T-cell (primary cell): ENCODE measurements around the gene ENPP1. TPM values are rescaled to one million over a fixed set of nuclear protein-coding genes. Genes with fewer than 3 reads are reported as not detected.

ENCODE experiments used
- ATAC-seq, 4 experiments: fragments of 200-7000 bp in 3 of 4; fragments of 150-1000 bp in 1 of 4; cut with Tn5 transposase; replicated peaks in 1 of 4; 1 replicate in 3 of 4; 2 replicates in 1 of 4; pipeline ENCODE4 v1.10.0; 2021; ENCODE audit warnings: moderate library complexity in 3 of 4, mild to moderate bottlenecking in 2 of 4, moderate number of reproducible peaks in 1 of 4
- CTCF ChIA-PET, 2 donors: fragments of 300-600 bp; sonication (Branson Sonifier 250); formaldehyde crosslinking; loops; one replicate each; lab custom pipeline; 2022; ENCODE audit warnings: antibody characterized with exemption in 2 of 2; lab: Charles Lee
- POLR2A ChIA-PET, 2 donors: fragments of 300-600 bp; sonication (Branson Sonifier 250); formaldehyde crosslinking; loops; one replicate each; lab custom pipeline; 2022; ENCODE audit warnings: antibody characterized with exemption in 2 of 2; lab: Charles Lee
- DNase-seq, 35 experiments: peaks; one replicate each; pipeline versions ENCODE4 v3.0.0 to v3.0.0-alpha.2; 2013 to 2023
- H3K27ac ChIP-seq: one replicate; pipeline ENCODE4 v1.5.1; 2013; ENCODE audit warnings: low read length
- H3K27me3 ChIP-seq, 2 experiments: replicated peaks in 1 of 2; 1 replicate in 1 of 2; 2 replicates in 1 of 2; pipeline versions ENCODE4 v1.6.1 to v1.7.0; 2013; ENCODE audit warnings: low read length in 1 of 2, mixed read lengths in 1 of 2; ENCODE audit not compliant: control insufficient read depth in 2 of 2, insufficient read depth in 2 of 2; ENCODE audit errors: extremely low read depth in 1 of 2
- H3K36me3 ChIP-seq, 2 donors: 1 replicate in 1 of 2; 2 replicates in 1 of 2; pipeline versions ENCODE4 v1.6.1 to v1.7.0; 2013; ENCODE audit warnings: low read length in 1 of 2; ENCODE audit not compliant: control insufficient read depth in 2 of 2, insufficient read depth in 1 of 2; ENCODE audit errors: extremely low read depth in 1 of 2
- H3K4me1 ChIP-seq, 2 experiments: 1 replicate in 1 of 2; 2 replicates in 1 of 2; pipeline versions ENCODE4 v1.6.1 to v1.7.0; 2013; ENCODE audit warnings: low read length in 2 of 2, mixed read lengths in 1 of 2; ENCODE audit not compliant: insufficient read depth in 2 of 2, control insufficient read depth in 1 of 2; ENCODE audit errors: extremely low read depth in 1 of 2
- H3K4me3 ChIP-seq, 2 donors: 1 replicate in 1 of 2; 2 replicates in 1 of 2; pipeline versions ENCODE4 v1.5.1 to v1.7.0; 2013; ENCODE audit warnings: mild to moderate bottlenecking in 2 of 2, low read length in 1 of 2, moderate library complexity in 1 of 2; ENCODE audit not compliant: control insufficient read depth in 1 of 2; ENCODE audit errors: extremely low read depth in 1 of 2
- H3K9me3 ChIP-seq: 2 replicates; pipeline ENCODE4 v1.7.0; 2013
- H3K27ac Mint-ChIP-seq, 2 donors: one replicate each; pipeline ENCODE4 v1.8.0; 2020 to 2021; ENCODE audit warnings: mild to moderate bottlenecking in 2 of 2, mixed read lengths in 2 of 2
- H3K27me3 Mint-ChIP-seq, 2 donors: one replicate each; pipeline ENCODE4 v1.8.0; 2021 to 2022; ENCODE audit warnings: mixed read lengths in 2 of 2
- H3K36me3 Mint-ChIP-seq: one replicate; pipeline ENCODE4 v1.8.0; 2021; ENCODE audit warnings: mixed read lengths
- H3K4me1 Mint-ChIP-seq, 3 donors: one replicate each; pipeline ENCODE4 v1.8.0; 2020 to 2022; ENCODE audit warnings: mixed read lengths in 3 of 3, mild to moderate bottlenecking in 1 of 3
- H3K4me3 Mint-ChIP-seq, 3 donors: one replicate each; pipeline ENCODE4 v1.8.0; 2020 to 2022; ENCODE audit warnings: mild to moderate bottlenecking in 3 of 3, mixed read lengths in 3 of 3, moderate library complexity in 3 of 3
- H3K9me3 Mint-ChIP-seq, 3 donors: one replicate each; pipeline ENCODE4 v1.8.0; 2020 to 2022; ENCODE audit warnings: mixed read lengths in 3 of 3
- WGBS: methylation state at CpG from one replicate; pipeline ENCODE4 v1.1.5; 2013; ENCODE audit warnings: missing lambda C conversion rate; ENCODE audit not compliant: insufficient coverage; 5-methylcytosine and 5-hydroxymethylcytosine counted together
- total RNA-seq, 35 experiments: library from RNA in 6 of 35; stranded (reverse) in 6 of 35; fragments of 120-200 nt in 1 of 35; gene quantifications; one replicate each; pipeline versions ENCODE4 v1.2.1 to v1.2.4 and lab custom pipeline; 2013 to 2026

The ENPP1 gene
- total RNA-seq, 5 donors from 2014 or later (not counting 1 experiment from before 2014, with no cell fraction given), result 0.15 to 0.47 (median 0.35) TPM

DNA sequence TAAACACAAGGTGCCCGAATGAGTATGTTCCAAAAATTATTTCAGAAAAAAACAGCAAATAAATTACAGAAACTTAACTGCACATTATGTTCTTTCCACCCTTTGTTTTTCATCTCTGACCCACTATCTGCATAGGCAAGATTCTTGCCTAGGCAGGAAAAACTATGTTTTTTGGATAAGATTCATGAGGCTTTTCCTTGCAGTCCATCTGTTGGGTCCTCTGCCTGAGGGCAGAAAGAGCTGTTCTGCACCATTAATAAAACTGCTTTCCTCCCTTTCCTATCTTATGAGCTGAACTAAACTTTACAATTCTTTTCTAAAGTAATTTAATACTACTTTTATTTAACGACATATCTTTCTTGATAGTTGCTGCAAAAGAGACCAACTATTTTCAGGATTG lies 21.1 kb downstream of the ENPP1 start:
- H3K9me3 ChIP-seq, result no peaks in the 10 kb centered on the region
- no peaks in the 10 kb centered on the region for H3K4me1 Mint-ChIP-seq
- POLR2A ChIA-PET, result no interaction called here
- H3K4me1 ChIP-seq, result no peaks in the 10 kb centered on the region
- no peak for ATAC-seq
- no peaks in the 10 kb centered on the region for H3K36me3 Mint-ChIP-seq
- DNase-seq, result no peak
- H3K9me3 Mint-ChIP-seq, result no peaks in the 10 kb centered on the region
- no CpG with 5 or more reads among the region's 2 CpGs for WGBS
- H3K4me3 ChIP-seq, result no peak overlapping the region
- peaks cover 2 to 3% of the 10 kb centered on the region in 2 experiments for H3K27me3 ChIP-seq
- no peak overlapping the region for H3K4me3 Mint-ChIP-seq
- H3K27me3 Mint-ChIP-seq, result peaks cover 17 to 20% of the 10 kb centered on the region in 2 donors
- CTCF ChIA-PET, result no interaction called here
- H3K36me3 ChIP-seq, result no peaks in the 10 kb centered on the region
- H3K27ac Mint-ChIP-seq, result no peak overlapping the region
- H3K27ac ChIP-seq, result no peak overlapping the region

DNA sequence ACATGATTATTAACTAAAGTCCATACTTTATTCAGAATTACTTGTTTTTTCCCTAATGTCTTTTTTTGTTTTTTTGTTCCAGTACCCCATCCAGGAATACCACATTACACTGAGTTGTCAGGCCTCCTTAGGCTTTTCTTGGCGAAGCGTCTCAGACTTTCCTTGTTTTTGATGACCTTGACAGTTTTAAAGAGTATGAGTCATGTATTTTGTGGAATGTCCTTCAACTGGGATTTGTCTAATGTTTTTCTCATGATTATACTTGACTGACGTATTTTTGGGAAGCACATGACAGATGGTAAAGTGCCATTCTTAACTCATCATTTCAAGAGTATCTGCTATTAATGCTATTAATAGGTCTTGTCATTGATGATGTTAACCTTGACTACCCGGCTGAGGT lies 23.6 kb downstream of the ENPP1 start:
- Histone ChIP-seq H3K27ac (no peak overlapping the region), H3K4me3 (no peak overlapping the region), H3K27me3 (peaks cover 2 to 3% of the 10 kb centered on the region in 2 experiments), H3K36me3 (no peaks in the 10 kb centered on the region), H3K4me1 (no peaks in the 10 kb centered on the region), H3K9me3 (no peaks in the 10 kb centered on the region)
- Mint-ChIP-seq H3K4me1 (no peaks in the 10 kb centered on the region), H3K27me3 (peaks cover 20 to 23% of the 10 kb centered on the region in 2 donors), H3K36me3 (no peaks in the 10 kb centered on the region), H3K4me3 (no peak overlapping the region), H3K27ac (no peak overlapping the region), H3K9me3 (no peaks in the 10 kb centered on the region)
- ATAC-seq, result no peak
- no peak for DNase-seq
- POLR2A ChIA-PET, result no interaction called here
- CTCF ChIA-PET, result no interaction called here
- no CpG with 5 or more reads among the region's 4 CpGs for WGBS

DNA sequence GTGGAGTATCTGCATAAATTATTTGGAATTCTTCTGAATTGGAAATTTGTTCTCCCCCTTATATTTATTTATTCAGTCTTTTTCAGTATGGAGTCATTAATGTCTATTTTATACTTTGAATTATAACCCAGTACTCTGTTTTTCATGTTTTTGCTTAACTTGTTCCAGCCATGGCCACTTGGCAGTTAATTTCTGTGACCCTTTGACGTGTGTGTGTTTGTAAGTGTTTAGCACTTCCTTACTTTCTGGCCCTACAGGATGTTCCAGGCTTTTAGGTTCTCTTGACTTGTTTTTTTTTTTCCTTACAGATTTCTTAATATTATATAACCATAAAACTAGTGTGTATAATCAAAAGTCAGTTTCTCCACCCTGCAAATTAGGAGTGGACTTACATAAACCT lies 24.1 kb downstream of the ENPP1 start:
- POLR2A ChIA-PET, result no interaction called here
- H3K4me1 Mint-ChIP-seq, result no peaks in the 10 kb centered on the region
- H3K27ac Mint-ChIP-seq, result no peak overlapping the region

DNA sequence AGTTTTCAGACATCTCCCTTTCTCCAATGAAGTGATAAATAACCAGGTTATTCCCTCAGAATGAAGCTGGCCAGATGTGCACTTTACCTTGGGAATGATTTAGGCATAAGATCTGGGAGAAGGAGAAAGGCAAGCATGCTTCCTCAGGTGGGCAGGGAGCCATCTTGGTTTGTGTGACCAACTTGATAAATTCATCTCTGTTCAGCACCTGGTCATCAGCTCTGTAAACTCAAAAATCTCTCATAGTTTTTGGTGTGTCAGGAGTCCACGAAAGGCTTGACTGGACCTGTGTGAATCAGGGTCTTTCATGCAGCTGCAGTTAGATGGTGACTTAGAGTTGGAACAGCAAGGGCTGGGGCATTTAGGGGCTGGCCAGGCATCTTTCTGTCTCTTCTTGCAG lies 24.5 kb downstream of the ENPP1 start:
- DNase-seq (no peak), ATAC-seq (no peak)
- no peak overlapping the region for H3K27ac ChIP-seq
- no peaks in the 10 kb centered on the region for H3K4me1 ChIP-seq
- Mint-ChIP-seq H3K27ac (no peak overlapping the region), H3K4me1 (no peaks in the 10 kb centered on the region), H3K36me3 (no peaks in the 10 kb centered on the region), H3K9me3 (no peaks in the 10 kb centered on the region), H3K4me3 (no peak overlapping the region), H3K27me3 (peaks cover 23 to 27% of the 10 kb centered on the region in 2 donors)
- H3K4me3 ChIP-seq, result no peak overlapping the region
- H3K9me3 ChIP-seq, result no peaks in the 10 kb centered on the region
- peaks cover 2 to 3% of the 10 kb centered on the region in 2 experiments for H3K27me3 ChIP-seq
- POLR2A ChIA-PET, result no interaction called here
- CTCF ChIA-PET, result no interaction called here
- 75% methylated on average over 1 of the region's 1 CpG for WGBS
- no peaks in the 10 kb centered on the region for H3K36me3 ChIP-seq

More for the DNA sequence above, 24.1 kb downstream of the ENPP1 start:
- H3K9me3 ChIP-seq, result no peaks in the 10 kb centered on the region
- no peak overlapping the region for H3K27ac ChIP-seq
- DNase-seq (no peak), ATAC-seq (no peak)
- no peaks in the 10 kb centered on the region for H3K9me3 Mint-ChIP-seq
- WGBS, result no CpG with 5 or more reads among the region's 1 CpG
- peaks cover 2 to 3% of the 10 kb centered on the region in 2 experiments for H3K27me3 ChIP-seq
- CTCF ChIA-PET, result no interaction called here
- H3K27me3 Mint-ChIP-seq, result peaks cover 23 to 25% of the 10 kb centered on the region in 2 donors
- no peaks in the 10 kb centered on the region for H3K36me3 Mint-ChIP-seq
- H3K36me3 ChIP-seq, result no peaks in the 10 kb centered on the region
- no peak overlapping the region for H3K4me3 ChIP-seq
- H3K4me3 Mint-ChIP-seq, result no peak overlapping the region
- H3K4me1 ChIP-seq, result no peaks in the 10 kb centered on the region

DNA sequence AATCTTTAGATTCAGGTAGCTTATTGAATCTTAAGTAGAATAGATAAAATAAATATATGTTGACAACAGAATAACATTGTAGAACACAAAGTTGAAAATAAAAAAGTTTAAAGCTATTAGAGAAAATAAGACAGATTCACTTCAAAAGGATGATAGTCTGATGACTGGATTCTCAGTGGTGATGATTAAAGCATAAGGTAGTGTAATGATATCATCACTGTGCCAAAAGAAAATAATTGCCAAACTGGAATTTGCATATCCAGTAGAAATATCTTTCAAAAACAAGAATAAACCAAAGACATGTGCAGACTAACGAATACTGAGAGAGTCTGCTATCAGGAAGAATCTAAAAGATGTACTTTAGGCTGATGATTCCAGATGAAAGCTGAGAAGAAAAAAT lies 30.2 kb downstream of the ENPP1 start:
- Histone ChIP-seq H3K4me3 (no peak overlapping the region), H3K9me3 (no peaks in the 10 kb centered on the region), H3K27ac (no peak overlapping the region), H3K27me3 (no peaks in the 10 kb centered on the region), H3K4me1 (no peaks in the 10 kb centered on the region), H3K36me3 (no peaks in the 10 kb centered on the region)
- POLR2A ChIA-PET, result interaction anchor here in 1 of 2 donors (0.6 kb wide), 2 partner anchors 617 to 1234 kb away, joined by 3 to 4 read pairs; no protein-coding TSS in a partner anchor
- H3K4me3 Mint-ChIP-seq, result no peak overlapping the region
- H3K9me3 Mint-ChIP-seq, result no peaks in the 10 kb centered on the region
- no peak for ATAC-seq
- no peak overlapping the region for H3K27ac Mint-ChIP-seq
- CTCF ChIA-PET, result interaction anchor here (0.7 to 0.8 kb wide), 2 partner anchors 45 to 71 kb away, joined by 3 to 6 read pairs; no protein-coding TSS in a partner anchor
- DNase-seq, result no peak
- H3K36me3 Mint-ChIP-seq, result no peaks in the 10 kb centered on the region
- peaks cover 12 to 23% of the 10 kb centered on the region in 2 donors for H3K27me3 Mint-ChIP-seq
- H3K4me1 Mint-ChIP-seq, result no peaks in the 10 kb centered on the region
- WGBS, result no CpG with 5 or more reads among the region's 1 CpG

DNA sequence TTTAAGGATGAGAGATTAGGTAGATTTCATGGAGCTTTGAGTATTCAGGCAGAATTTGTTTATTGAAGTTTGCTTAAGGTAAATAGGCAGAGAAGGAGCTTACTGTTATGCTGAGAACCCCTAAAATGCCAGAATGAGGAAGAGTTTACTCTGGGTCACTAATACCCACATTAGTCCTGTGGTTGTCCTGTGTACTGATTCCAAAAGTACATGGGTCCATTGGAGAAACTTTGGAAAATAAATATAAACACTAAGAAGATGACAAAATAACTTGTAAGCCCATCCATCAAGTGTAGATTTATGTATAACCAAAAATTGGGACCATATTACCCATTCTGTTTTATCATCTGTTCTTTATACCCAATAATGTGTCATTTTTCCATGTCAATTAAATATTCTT lies 31.6 kb downstream of the ENPP1 start:
- ChIA-PET CTCF (no interaction called here), POLR2A (no interaction called here)
- no peaks in the 10 kb centered on the region for H3K4me1 Mint-ChIP-seq
- H3K9me3 Mint-ChIP-seq, result no peaks in the 10 kb centered on the region
- no peak for ATAC-seq
- no peak overlapping the region for H3K27ac Mint-ChIP-seq
- H3K27me3 ChIP-seq, result no peaks in the 10 kb centered on the region
- no peak for DNase-seq
- no peaks in the 10 kb centered on the region for H3K9me3 ChIP-seq
- peaks cover 11 to 24% of the 10 kb centered on the region in 2 donors for H3K27me3 Mint-ChIP-seq
- H3K27ac ChIP-seq, result no peak overlapping the region
- H3K4me3 ChIP-seq, result no peak overlapping the region
- no peak overlapping the region for H3K4me3 Mint-ChIP-seq
- H3K36me3 Mint-ChIP-seq, result no peaks in the 10 kb centered on the region
- H3K36me3 ChIP-seq, result no peaks in the 10 kb centered on the region
- H3K4me1 ChIP-seq, result no peaks in the 10 kb centered on the region

DNA sequence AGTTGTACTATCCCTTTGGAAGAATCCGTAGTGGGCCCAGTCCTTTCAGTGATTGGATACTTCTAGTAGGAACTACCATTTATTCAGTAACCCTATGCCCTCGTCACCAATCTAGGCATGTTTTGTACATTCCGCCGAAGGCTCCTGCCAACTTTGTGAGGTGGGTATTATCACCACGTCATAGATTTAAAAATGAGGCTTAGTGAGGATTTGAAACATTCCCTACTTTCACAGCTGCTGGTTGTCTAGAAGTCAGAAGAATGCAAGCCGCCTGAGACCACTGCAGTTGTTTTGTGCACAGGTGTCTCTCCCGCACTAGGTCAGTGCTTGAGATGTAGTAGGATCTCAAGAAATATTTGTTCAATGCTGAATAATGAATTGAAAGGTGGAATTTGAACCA lies 32.6 kb downstream of the ENPP1 start:
- Histone ChIP-seq H3K27me3 (no peaks in the 10 kb centered on the region), H3K27ac (no peak overlapping the region), H3K9me3 (no peaks in the 10 kb centered on the region), H3K4me3 (no peak overlapping the region), H3K36me3 (no peaks in the 10 kb centered on the region), H3K4me1 (no peaks in the 10 kb centered on the region)
- POLR2A ChIA-PET, result no interaction called here
- ATAC-seq (no peak), DNase-seq (no peak)
- peaks cover 14 to 26% of the 10 kb centered on the region in 2 donors for H3K27me3 Mint-ChIP-seq
- no peaks in the 10 kb centered on the region for H3K4me1 Mint-ChIP-seq
- H3K4me3 Mint-ChIP-seq, result no peak overlapping the region
- CTCF ChIA-PET, result no interaction called here
- H3K27ac Mint-ChIP-seq, result no peak overlapping the region
- H3K9me3 Mint-ChIP-seq, result no peaks in the 10 kb centered on the region
- no peaks in the 10 kb centered on the region for H3K36me3 Mint-ChIP-seq
- 92% methylated on average over 2 of the region's 7 CpGs for WGBS
